GM23248 (cell line): ENCODE results near the gene CLK3. TPM values are rescaled to one million over a fixed set of nuclear protein-coding genes. Genes with fewer than 3 reads are reported as not detected.

Source experiments
- DNase-seq: peaks from one replicate; pipeline ENCODE4 v3.0.0-alpha.2; 2015
- H2AFZ ChIP-seq: fragments of 200-600 bp; sonication (generic); 2 replicates; pipeline ENCODE4 v1.6.1; 2016; ENCODE audit warnings: antibody characterized with exemption
- H3F3A ChIP-seq: fragments of 200-600 bp; sonication (generic); 2 replicates; pipeline ENCODE4 v1.6.1; 2016; ENCODE audit warnings: mild to moderate bottlenecking, antibody characterized with exemption, mixed run types; ENCODE audit not compliant: insufficient read depth
- H3K27ac ChIP-seq: fragments of 200-600 bp; sonication (generic); 2 replicates; pipeline ENCODE4 v1.5.1; 2016; ENCODE audit warnings: mild to moderate bottlenecking
- H3K27me3 ChIP-seq: fragments of 200-600 bp; sonication (generic); replicated peaks from 2 replicates; pipeline ENCODE4 v1.6.1; 2016; ENCODE audit warnings: mild to moderate bottlenecking; ENCODE audit not compliant: insufficient read depth
- H3K36me3 ChIP-seq: fragments of 200-600 bp; sonication (generic); 2 replicates; pipeline ENCODE4 v1.6.1; 2016; ENCODE audit warnings: low read depth, mild to moderate bottlenecking
- H3K4me1 ChIP-seq: fragments of 200-600 bp; sonication (generic); 2 replicates; pipeline ENCODE4 v1.6.1; 2016; ENCODE audit warnings: mild to moderate bottlenecking; ENCODE audit not compliant: insufficient read depth
- H3K4me2 ChIP-seq: fragments of 200-600 bp; sonication (generic); one replicate; pipeline ENCODE4 v1.6.1; 2016; ENCODE audit warnings: mild to moderate bottlenecking; ENCODE audit not compliant: unreplicated experiment
- H3K4me3 ChIP-seq: fragments of 200-600 bp; sonication (generic); 2 replicates; pipeline ENCODE4 v1.5.1; 2016; ENCODE audit warnings: mild to moderate bottlenecking
- H3K79me2 ChIP-seq: fragments of 200-600 bp; sonication (generic); 2 replicates; pipeline ENCODE4 v1.6.1; 2016; ENCODE audit warnings: mild to moderate bottlenecking; ENCODE audit not compliant: insufficient read depth
- H3K9ac ChIP-seq: fragments of 200-600 bp; sonication (generic); 2 replicates; pipeline ENCODE4 v1.6.1; 2016; ENCODE audit warnings: mild to moderate bottlenecking
- H3K9me2 ChIP-seq: fragments of 200-600 bp; sonication (generic); 2 replicates; pipeline ENCODE4 v1.6.1; 2016; ENCODE audit warnings: mixed run types, mild to moderate bottlenecking, moderate library complexity; ENCODE audit not compliant: insufficient read depth
- H3K9me3 ChIP-seq: fragments of 200-600 bp; sonication (generic); one replicate; pipeline ENCODE4 v1.6.1; 2017; ENCODE audit warnings: low read depth
- H4K20me1 ChIP-seq: fragments of 200-600 bp; sonication (generic); 2 replicates; pipeline ENCODE4 v1.6.0; 2016; ENCODE audit not compliant: insufficient read depth
- EZH2 ChIP-seq: fragments of 200-600 bp; sonication (generic); IDR thresholded peaks from 2 replicates; pipeline ENCODE4 v1.6.1; 2018; ENCODE audit warnings: antibody characterized with exemption, mild to moderate bottlenecking; ENCODE audit not compliant: insufficient read depth, poor library complexity, severe bottlenecking
- EZH2phosphoT487 ChIP-seq: fragments of 200-600 bp; sonication (generic); IDR thresholded peaks from 2 replicates; pipeline ENCODE4 v1.6.1; 2018; ENCODE audit warnings: antibody characterized with exemption, moderate library complexity, mild to moderate bottlenecking, low read depth; ENCODE audit not compliant: insufficient read depth
- WGBS, 2 experiments: methylation state at CpG; one replicate each; pipeline ENCODE4 v1.1.6; 2015 to 2017; ENCODE audit warnings: low lambda C conversion rate in 2 of 2, low coverage in 1 of 2; ENCODE audit errors: missing lambda C conversion rate in 2 of 2; 5-methylcytosine and 5-hydroxymethylcytosine counted together
- in situ Hi-C: fragments of 300-500 bp; cut with MboI; formaldehyde crosslinking; loops from 2 replicates; pipeline ENCODE4 v1.15.0; 2020
- polyA plus RNA-seq: library from polyadenylated mRNA; unstranded; fragments of >200 nt; fragmentation: Nextera tagmentation; extraction: Ambion mirVana; gene quantifications from 2 replicates; pipeline ENCODE4 v1.2.1, GENCODE V29; 2016
- total RNA-seq: library from RNA; depleted of rRNA; stranded (reverse); fragments of >200 nt; shearing (Covaris generic); gene quantifications from 2 replicates; pipeline ENCODE4 v1.2.3, GENCODE V29; 2014

CLK3 gene
- total and polyA plus RNA-seq, 2 experiments from 2014 or later, result 41.9 to 67.9 TPM

- in situ Hi-C loops, result no loop called here
- Histone ChIP-seq H3K4me3 (no peak overlapping the region), H3K4me2 (no peak overlapping the region), H3K36me3 (no peaks in the 10 kb centered on the region), H3K27ac (no peak overlapping the region), H3K79me2 (no peaks in the 10 kb centered on the region), H3K9me2 (no peaks in the 10 kb centered on the region), H4K20me1 (no peaks in the 10 kb centered on the region), H3K9me3 (no peaks in the 10 kb centered on the region), H2AFZ (no peak overlapping the region), H3K4me1 (peaks cover 9% of the 10 kb centered on the region), H3F3A (peaks cover 9% of the 10 kb centered on the region; the same call in 1 of the 2 replicates), H3K27me3 (no peaks in the 10 kb centered on the region), H3K9ac (no peak overlapping the region)
- DNase-seq, result no peak
- TF ChIP-seq EZH2phosphoT487, result no peak
- no peak for TF ChIP-seq EZH2
- 90 to 100% methylated on average over 2 of the region's 2 CpGs for WGBS, 2 experiments
These were observed 31.4 kb upstream of the CLK3 start for GRCh38 chr15:74584204-74584603.

DNA sequence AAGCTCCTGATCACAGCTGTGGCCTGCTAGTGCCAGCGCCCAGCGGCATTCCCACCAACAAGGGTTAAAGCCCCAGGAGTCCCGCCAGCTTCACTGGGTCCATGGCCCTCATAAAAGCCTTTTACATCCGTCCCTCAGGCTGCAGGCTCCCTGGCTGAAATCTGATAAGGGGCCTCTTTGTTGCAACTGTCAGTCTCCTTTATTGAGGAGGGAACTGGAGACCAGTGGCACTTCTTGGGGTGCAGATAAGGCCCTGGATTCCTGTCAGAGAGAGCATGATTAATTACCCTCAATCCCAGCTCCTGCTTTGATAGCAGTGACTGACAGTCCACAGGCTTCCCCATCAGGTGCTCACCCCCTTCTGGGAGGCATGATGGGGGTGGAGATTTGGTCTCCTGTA is 30.9 kb upstream of the CLK3 start:
- in situ Hi-C loops, result no loop called here
- no peak for DNase-seq
- no peaks in the 10 kb centered on the region for H4K20me1 ChIP-seq
- no peak overlapping the region for H3K4me2 ChIP-seq
- no peaks in the 10 kb centered on the region for H3K79me2 ChIP-seq
- peaks cover 13% of the 10 kb centered on the region for H3K4me1 ChIP-seq
- no peaks in the 10 kb centered on the region for H3K9me2 ChIP-seq
- no peak overlapping the region for H3K27ac ChIP-seq
- H3K9me3 ChIP-seq, result no peaks in the 10 kb centered on the region
- peaks cover 9% of the 10 kb centered on the region; the same call in 1 of the 2 replicates for H3F3A ChIP-seq
- TF ChIP-seq EZH2 (no peak), EZH2phosphoT487 (no peak)
- H3K27me3 ChIP-seq, result no peaks in the 10 kb centered on the region
- H3K4me3 ChIP-seq, result no peak overlapping the region
- no peak overlapping the region for H2AFZ ChIP-seq
- H3K9ac ChIP-seq, result no peak overlapping the region
- H3K36me3 ChIP-seq, result no peaks in the 10 kb centered on the region
- 92% methylated on average over 4 of the region's 4 CpGs for WGBS, 2 experiments

DNA sequence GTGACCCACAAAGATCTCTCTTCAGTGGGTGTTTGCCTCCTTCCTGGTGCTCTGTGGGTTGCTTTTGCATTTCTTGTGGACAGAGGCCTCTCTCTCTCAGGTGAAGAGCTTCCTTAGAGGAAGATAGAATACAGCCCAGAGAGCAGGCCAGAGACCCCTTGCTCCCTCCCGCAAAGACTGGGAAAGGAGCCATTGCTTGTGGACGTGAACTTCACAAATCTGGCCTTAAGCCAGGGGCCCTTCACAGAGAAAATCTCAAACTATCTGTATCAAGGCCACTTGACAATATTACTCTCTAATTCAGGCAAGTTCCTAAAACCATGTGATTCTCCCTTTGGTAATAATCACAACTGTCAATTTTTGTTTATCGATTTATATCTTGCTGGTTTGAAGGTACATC is 30.4 kb upstream of the CLK3 start:
- Histone ChIP-seq H3K9me2 (no peaks in the 10 kb centered on the region), H3K4me3 (no peak overlapping the region), H3K27me3 (no peaks in the 10 kb centered on the region), H3F3A (peaks cover 9% of the 10 kb centered on the region; the same call in 1 of the 2 replicates), H3K9me3 (no peaks in the 10 kb centered on the region), H3K79me2 (no peaks in the 10 kb centered on the region), H3K4me2 (no peak overlapping the region), H3K36me3 (no peaks in the 10 kb centered on the region), H3K27ac (no peak overlapping the region), H4K20me1 (no peaks in the 10 kb centered on the region), H3K9ac (no peak overlapping the region), H3K4me1 (peaks cover 13% of the 10 kb centered on the region), H2AFZ (no peak overlapping the region)
- in situ Hi-C loops, result no loop called here
- TF ChIP-seq EZH2, result no peak
- no peak for TF ChIP-seq EZH2phosphoT487
- DNase-seq, result no peak
- 62 to 69% methylated on average over 3 of the region's 3 CpGs for WGBS, 2 experiments

DNA sequence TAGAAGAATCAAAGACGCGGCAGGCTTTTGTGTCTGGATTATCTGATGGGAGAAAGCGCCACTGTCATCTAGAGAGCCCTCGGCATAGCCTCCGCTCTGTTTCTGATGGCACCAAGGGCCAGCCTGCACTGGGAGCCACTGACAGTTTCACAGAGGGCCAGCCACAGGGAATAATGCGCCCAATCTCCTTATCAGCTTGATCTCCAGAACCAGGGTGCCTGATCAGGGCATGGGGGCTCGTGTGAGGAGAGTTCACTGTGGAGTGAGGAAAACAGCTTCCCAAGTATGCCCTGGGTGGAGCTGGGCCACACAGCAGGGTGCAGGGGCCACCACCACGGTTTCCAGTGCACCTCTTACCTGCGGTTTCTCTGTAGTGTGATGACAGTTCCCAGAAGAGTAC is 29.8 kb upstream of the CLK3 start:
- TF ChIP-seq EZH2 (no peak), EZH2phosphoT487 (no peak)
- Histone ChIP-seq H2AFZ (no peak overlapping the region), H3F3A (peaks cover 9% of the 10 kb centered on the region; the same call in 1 of the 2 replicates), H3K27me3 (no peaks in the 10 kb centered on the region), H3K9me3 (no peaks in the 10 kb centered on the region), H4K20me1 (no peaks in the 10 kb centered on the region), H3K4me2 (no peak overlapping the region), H3K9me2 (no peaks in the 10 kb centered on the region), H3K4me1 (peaks cover 13% of the 10 kb centered on the region), H3K9ac (no peak overlapping the region), H3K27ac (no peak overlapping the region), H3K79me2 (no peaks in the 10 kb centered on the region), H3K36me3 (no peaks in the 10 kb centered on the region), H3K4me3 (no peak overlapping the region)
- no peak for DNase-seq
- WGBS, 2 experiments, result 94 to 98% methylated on average over 9 of the region's 9 CpGs
- in situ Hi-C loops, result no loop called here

DNA sequence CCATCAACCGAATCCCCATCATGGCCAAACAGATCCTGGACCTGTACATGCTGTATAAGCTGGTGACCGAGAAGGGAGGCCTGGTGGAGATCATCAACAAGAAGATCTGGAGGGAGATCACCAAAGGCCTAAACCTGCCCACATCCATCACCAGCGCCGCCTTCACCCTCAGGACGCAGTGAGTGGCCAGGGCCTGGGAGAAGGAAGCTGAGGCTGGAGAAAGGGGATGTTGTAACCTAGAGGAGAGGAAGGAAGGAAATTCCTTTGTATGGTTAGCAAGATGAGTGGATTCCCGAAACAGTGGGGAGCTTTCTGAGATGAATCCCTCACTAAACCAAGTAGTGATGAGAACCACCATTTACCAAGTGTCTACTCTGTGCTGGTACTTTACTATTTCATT is 25.8 kb upstream of the CLK3 start:
- no peaks in the 10 kb centered on the region for H3K9me3 ChIP-seq
- H3K4me3 ChIP-seq, result no peak overlapping the region
- in situ Hi-C loops, result no loop called here
- no peak overlapping the region for H3K9ac ChIP-seq
- 89 to 98% methylated on average over 6 of the region's 6 CpGs for WGBS, 2 experiments
- H3K9me2 ChIP-seq, result no peaks in the 10 kb centered on the region
- no peak overlapping the region for H2AFZ ChIP-seq
- no peak for DNase-seq
- H3F3A ChIP-seq, result peaks cover 9% of the 10 kb centered on the region; the same call in 1 of the 2 replicates
- no peaks in the 10 kb centered on the region for H3K36me3 ChIP-seq
- no peak overlapping the region for H3K27ac ChIP-seq
- no peaks in the 10 kb centered on the region for H3K27me3 ChIP-seq
- H3K79me2 ChIP-seq, result no peaks in the 10 kb centered on the region
- peaks cover 13% of the 10 kb centered on the region for H3K4me1 ChIP-seq
- H3K4me2 ChIP-seq, result no peak overlapping the region
- no peak for TF ChIP-seq EZH2phosphoT487
- TF ChIP-seq EZH2, result no peak
- no peaks in the 10 kb centered on the region for H4K20me1 ChIP-seq
